Measurements from ENCODE around the gene MRPL37. TPM values are rescaled to one million over a fixed set of nuclear protein-coding genes. Genes with fewer than 3 reads are reported as not detected.

Gene MRPL37
- total RNA-seq, 2 donors from 2014 or later, result 43.2 to 55.0 TPM

- ATAC-seq (ENCODE audit: insufficient number of reproducible peaks, low FRiP score, low read depth) (no peak), DNase-seq (ENCODE audit: low spot score) (no peak)
- no peak overlapping the region for H3K27ac ChIP-seq
- TF ChIP-seq CTCF (IDR thresholded peaks at IDR 0.05), result no peak
- no peaks in the 10 kb centered on the region for H3K27me3 ChIP-seq (replicated peaks; ENCODE audit: insufficient read depth)
- no peak overlapping the region for H3K4me3 ChIP-seq
- peaks cover 0 to 7% of the 10 kb centered on the region in 2 donors for H3K4me1 ChIP-seq (ENCODE audit: control insufficient read depth in 1 of 2, low read depth in 2 of 2)
- peaks cover 5% of the 10 kb centered on the region for H3K36me3 ChIP-seq
- H3K9me3 ChIP-seq, result no peaks in the 10 kb centered on the region
Observed at GRCh38 chr1:54234284-54234683, 34.3 kb downstream of the MRPL37 start.

- H3K36me3 ChIP-seq, result peaks cover 11% of the 10 kb centered on the region
Observed at GRCh38 chr1:54237586-54237985, 37.6 kb downstream of the MRPL37 start.

GRCh38 chr1:54238353-54239034, 38.5 kb downstream of the MRPL37 start:
- peaks cover 14% of the 10 kb centered on the region for H3K36me3 ChIP-seq
- H3K9me3 ChIP-seq, result no peaks in the 10 kb centered on the region
- DNase-seq (ENCODE audit: low spot score) (no peak), ATAC-seq (ENCODE audit: insufficient number of reproducible peaks, low FRiP score, low read depth) (no peak)
- no peak for TF ChIP-seq CTCF (IDR thresholded peaks at IDR 0.05)
- no peaks in the 10 kb centered on the region for H3K27me3 ChIP-seq (replicated peaks; ENCODE audit: insufficient read depth)
- H3K27ac ChIP-seq, result no peak overlapping the region
- no peak overlapping the region for H3K4me3 ChIP-seq
- H3K4me1 ChIP-seq (ENCODE audit: control insufficient read depth in 1 of 2, low read depth in 2 of 2), result peaks cover 0 to 7% of the 10 kb centered on the region in 2 donors

More at GRCh38 chr1:54237586-54237985, 37.6 kb downstream of the MRPL37 start:
- ATAC-seq (ENCODE audit: insufficient number of reproducible peaks, low FRiP score, low read depth) (no peak), DNase-seq (ENCODE audit: low spot score) (no peak)
- Histone ChIP-seq H3K27me3 (replicated peaks; ENCODE audit: insufficient read depth) (no peaks in the 10 kb centered on the region), H3K27ac (no peak overlapping the region), H3K4me1 (ENCODE audit: control insufficient read depth in 1 of 2, low read depth in 2 of 2) (peaks cover 0 to 7% of the 10 kb centered on the region in 2 donors), H3K4me3 (no peak overlapping the region), H3K9me3 (no peaks in the 10 kb centered on the region)
- TF ChIP-seq CTCF (IDR thresholded peaks at IDR 0.05), result no peak

GRCh38 chr1:54239035-54239383, 39.0 kb downstream of the MRPL37 start:
- ATAC-seq (ENCODE audit: insufficient number of reproducible peaks, low FRiP score, low read depth), result no peak
- no peaks in the 10 kb centered on the region for H3K9me3 ChIP-seq
- peak overlapping the region; percentile 60 to 61 for H3K27ac ChIP-seq

GRCh38 chr1:54239631-54240031, 39.7 kb downstream of the MRPL37 start:
- H3K4me3 ChIP-seq, result no peak overlapping the region
- H3K4me1 ChIP-seq (ENCODE audit: control insufficient read depth in 1 of 2, low read depth in 2 of 2), result peaks cover 0 to 7% of the 10 kb centered on the region in 2 donors
- ATAC-seq (ENCODE audit: insufficient number of reproducible peaks, low FRiP score, low read depth) (peak; percentile 39), DNase-seq (ENCODE audit: low spot score) (no peak)
- H3K9me3 ChIP-seq, result no peaks in the 10 kb centered on the region
- peaks cover 14% of the 10 kb centered on the region for H3K36me3 ChIP-seq
- no peaks in the 10 kb centered on the region for H3K27me3 ChIP-seq (replicated peaks; ENCODE audit: insufficient read depth)
- peak overlapping the region; percentile 60 to 61 for H3K27ac ChIP-seq
- TF ChIP-seq CTCF (IDR thresholded peaks at IDR 0.05), result no peak

More at GRCh38 chr1:54239035-54239383, 39.0 kb downstream of the MRPL37 start:
- DNase-seq (ENCODE audit: low spot score), result no peak
- TF ChIP-seq CTCF (IDR thresholded peaks at IDR 0.05), result no peak
- Histone ChIP-seq H3K36me3 (peaks cover 14% of the 10 kb centered on the region), H3K27me3 (replicated peaks; ENCODE audit: insufficient read depth) (no peaks in the 10 kb centered on the region), H3K4me1 (ENCODE audit: control insufficient read depth in 1 of 2, low read depth in 2 of 2) (peaks cover 0 to 7% of the 10 kb centered on the region in 2 donors), H3K4me3 (no peak overlapping the region)
